OCI-LY7 (cell line): ENCODE measurements around the gene THAP4.

Experiments used
- EZH2phosphoT487 ChIP-seq: fragments of 200-600 bp; sonication (generic); IDR thresholded peaks from 2 replicates; pipeline ENCODE4 v1.6.1; 2018; ENCODE audit warnings: low read depth, borderline replicate concordance, mild to moderate bottlenecking, mixed run types, antibody characterized with exemption, low read length, moderate library complexity, mixed read lengths
- TF ChIP-seq, protein P1 (sequence below): fragments of 200-600 bp; sonication (generic); conservative IDR thresholded peaks from 2 replicates; pipeline ENCODE4 v1.5.1; 2014; ENCODE audit warnings: mild to moderate bottlenecking, antibody characterized with exemption, low read length, moderate library complexity, mixed read lengths

DNA sequence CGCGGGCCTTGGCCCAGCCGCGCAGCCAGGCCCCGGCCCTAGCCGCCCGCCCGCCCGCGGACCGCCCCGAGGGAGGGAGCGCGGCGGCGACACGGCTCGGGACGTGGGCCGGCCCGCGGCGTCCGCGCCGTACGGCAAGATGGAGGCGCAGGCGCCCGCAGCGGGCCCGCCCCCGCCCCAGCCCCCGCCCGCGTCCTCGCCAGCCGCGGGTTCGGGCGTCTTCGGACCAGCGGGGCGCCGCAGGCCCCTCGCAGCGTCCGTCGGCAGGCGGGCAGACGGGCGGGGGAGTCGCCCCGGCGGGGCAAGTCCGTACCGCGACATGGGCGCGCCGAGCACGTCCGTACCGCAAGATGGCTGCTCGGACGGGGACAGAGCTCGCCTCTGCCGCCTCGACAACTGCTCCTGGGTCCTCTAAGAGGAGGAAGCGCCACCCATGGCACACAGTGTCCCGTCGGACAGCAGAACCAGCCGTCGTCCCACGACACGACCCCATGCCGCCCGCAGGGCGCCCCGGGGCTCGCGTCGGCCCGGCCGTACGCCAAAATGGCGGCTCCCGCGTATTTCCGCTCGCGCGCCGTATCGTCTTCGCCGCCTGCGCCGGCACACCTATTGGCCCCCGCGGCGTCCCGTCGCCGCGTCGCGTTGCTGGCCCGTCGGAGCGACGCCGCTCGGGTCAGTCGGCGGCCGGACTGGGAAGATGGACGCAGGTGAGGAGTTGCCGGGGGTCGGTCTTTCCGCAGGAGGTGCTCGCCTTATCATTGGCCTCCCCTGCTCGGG lies at the start of gene THAP4, which contains the start of gene ATG4B:
- TF ChIP-seq, protein P1, sequence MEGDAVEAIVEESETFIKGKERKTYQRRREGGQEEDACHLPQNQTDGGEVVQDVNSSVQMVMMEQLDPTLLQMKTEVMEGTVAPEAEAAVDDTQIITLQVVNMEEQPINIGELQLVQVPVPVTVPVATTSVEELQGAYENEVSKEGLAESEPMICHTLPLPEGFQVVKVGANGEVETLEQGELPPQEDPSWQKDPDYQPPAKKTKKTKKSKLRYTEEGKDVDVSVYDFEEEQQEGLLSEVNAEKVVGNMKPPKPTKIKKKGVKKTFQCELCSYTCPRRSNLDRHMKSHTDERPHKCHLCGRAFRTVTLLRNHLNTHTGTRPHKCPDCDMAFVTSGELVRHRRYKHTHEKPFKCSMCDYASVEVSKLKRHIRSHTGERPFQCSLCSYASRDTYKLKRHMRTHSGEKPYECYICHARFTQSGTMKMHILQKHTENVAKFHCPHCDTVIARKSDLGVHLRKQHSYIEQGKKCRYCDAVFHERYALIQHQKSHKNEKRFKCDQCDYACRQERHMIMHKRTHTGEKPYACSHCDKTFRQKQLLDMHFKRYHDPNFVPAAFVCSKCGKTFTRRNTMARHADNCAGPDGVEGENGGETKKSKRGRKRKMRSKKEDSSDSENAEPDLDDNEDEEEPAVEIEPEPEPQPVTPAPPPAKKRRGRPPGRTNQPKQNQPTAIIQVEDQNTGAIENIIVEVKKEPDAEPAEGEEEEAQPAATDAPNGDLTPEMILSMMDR: no peak
- no peak for TF ChIP-seq EZH2phosphoT487
